GM12875 (cell line): ENCODE measurements around the gene RAMP3.

ENCODE experiments used
- H3K4me3 ChIP-seq: one replicate; pipeline ENCODE4 v1.5.1; 2011; ENCODE audit warnings: low read depth, low read length, control low read depth
- TF ChIP-seq, protein P1 (sequence below): IDR thresholded peaks from 2 replicates; pipeline ENCODE4 v1.5.1; 2011; ENCODE audit warnings: low read depth, mild to moderate bottlenecking, control low read depth, inconsistent platforms, low read length, moderate library complexity, borderline replicate concordance; ENCODE audit not compliant: insufficient read depth

RAMP3 gene

DNA sequence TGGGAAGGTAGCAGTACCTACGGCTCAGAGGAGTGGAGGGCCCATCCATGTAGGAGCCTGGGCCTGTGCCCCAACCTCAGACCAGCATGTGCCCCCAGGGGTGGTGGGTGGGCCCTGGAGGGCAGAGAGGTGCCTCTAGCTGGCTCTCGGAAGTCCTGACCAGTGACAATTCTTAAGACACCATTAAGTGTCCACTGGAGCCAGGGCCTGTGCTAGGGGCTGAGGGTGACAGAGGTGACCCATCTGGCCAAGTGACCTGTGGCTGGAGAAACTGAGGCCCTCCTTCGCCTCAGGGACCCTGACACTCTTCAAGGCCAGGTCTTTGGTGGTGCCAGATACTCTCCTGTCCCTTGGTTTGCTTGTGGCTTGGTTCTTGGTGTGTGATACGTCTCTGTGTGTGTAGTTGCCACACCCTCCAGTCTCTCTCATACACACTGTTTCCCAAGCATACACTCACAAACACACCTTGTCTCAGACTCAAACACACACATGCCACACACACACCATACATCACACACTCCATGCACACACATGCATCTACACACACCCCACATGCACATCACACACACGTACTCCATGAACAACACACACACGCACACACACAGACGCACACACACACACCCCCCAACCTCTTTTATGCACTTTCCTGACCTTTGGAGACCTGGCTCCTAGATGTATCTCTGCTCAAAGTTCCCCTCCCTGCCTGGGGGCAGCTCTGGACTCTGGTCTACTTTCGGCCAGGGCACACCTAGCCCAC is 897 bp upstream of the RAMP3 start:
- TF ChIP-seq, protein P1, sequence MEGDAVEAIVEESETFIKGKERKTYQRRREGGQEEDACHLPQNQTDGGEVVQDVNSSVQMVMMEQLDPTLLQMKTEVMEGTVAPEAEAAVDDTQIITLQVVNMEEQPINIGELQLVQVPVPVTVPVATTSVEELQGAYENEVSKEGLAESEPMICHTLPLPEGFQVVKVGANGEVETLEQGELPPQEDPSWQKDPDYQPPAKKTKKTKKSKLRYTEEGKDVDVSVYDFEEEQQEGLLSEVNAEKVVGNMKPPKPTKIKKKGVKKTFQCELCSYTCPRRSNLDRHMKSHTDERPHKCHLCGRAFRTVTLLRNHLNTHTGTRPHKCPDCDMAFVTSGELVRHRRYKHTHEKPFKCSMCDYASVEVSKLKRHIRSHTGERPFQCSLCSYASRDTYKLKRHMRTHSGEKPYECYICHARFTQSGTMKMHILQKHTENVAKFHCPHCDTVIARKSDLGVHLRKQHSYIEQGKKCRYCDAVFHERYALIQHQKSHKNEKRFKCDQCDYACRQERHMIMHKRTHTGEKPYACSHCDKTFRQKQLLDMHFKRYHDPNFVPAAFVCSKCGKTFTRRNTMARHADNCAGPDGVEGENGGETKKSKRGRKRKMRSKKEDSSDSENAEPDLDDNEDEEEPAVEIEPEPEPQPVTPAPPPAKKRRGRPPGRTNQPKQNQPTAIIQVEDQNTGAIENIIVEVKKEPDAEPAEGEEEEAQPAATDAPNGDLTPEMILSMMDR, result no peak

DNA sequence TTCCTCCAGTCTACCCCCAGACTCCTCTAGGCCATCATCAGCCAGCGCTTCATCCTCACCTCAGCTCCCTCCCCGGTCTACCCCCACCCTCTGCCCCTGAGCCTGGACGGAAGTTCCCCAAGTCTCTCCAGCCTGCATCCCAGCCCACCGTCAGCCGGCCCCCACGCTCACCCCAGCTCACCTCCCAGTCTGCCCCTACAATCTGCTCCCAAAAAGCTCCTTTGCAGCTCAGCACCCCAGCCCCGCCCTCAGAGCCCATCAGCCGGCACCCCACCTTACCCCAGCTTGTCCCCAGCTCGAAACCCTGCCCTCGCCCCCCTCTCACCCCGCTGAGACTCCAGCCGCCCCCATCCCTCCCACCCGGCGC is 322 bp upstream of the RAMP3 start:
- TF ChIP-seq, protein P1, result no peak
- H3K4me3 ChIP-seq, result peak overlapping the region; percentile 16

More for the DNA sequence above, 897 bp upstream of the RAMP3 start:
- H3K4me3 ChIP-seq, result no peak overlapping the region

DNA sequence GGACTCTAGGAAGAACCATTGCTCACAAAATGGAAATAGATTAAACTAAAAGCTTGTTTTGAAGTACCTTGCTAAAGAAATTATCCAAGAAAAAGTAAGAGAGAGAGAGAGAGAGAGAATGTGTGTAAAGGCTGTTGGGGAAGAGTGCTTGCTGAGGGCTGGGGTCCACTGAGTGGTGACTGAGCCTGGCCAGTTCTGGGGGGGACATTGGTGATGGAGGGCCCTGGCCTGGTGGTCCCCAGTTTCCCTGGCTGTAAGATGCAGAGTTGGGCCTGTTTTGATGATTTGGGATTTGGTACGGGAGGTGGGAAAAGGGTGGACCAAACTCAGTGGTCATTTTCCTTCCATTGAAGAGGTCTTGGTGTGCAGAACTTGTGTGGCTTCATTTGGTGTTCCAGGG is 880 bp downstream of the RAMP3 start:
- TF ChIP-seq, protein P1, result no peak
- H3K4me3 ChIP-seq, result no peak overlapping the region

DNA sequence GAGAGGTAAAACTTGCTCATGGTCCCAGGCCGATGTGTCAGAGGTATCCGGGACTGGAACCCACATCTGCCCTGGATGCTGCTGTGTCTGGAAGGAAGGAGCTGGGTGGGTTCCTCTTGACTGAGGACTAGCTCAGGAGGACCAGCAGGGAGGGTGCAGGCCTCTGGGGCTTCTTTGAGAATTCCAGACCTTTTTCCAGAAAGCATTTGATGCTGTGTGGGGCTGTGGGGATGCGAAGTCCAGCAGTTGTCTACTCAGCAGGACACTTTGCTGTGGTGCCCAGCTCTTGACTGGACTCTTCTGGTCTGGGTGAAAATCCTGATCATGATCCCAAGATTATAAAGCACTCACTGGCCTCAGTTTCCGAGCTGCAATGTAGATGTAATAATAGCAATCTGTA is 1.7 kb downstream of the RAMP3 start:
- H3K4me3 ChIP-seq, result no peak overlapping the region
- TF ChIP-seq, protein P1, result no peak

DNA sequence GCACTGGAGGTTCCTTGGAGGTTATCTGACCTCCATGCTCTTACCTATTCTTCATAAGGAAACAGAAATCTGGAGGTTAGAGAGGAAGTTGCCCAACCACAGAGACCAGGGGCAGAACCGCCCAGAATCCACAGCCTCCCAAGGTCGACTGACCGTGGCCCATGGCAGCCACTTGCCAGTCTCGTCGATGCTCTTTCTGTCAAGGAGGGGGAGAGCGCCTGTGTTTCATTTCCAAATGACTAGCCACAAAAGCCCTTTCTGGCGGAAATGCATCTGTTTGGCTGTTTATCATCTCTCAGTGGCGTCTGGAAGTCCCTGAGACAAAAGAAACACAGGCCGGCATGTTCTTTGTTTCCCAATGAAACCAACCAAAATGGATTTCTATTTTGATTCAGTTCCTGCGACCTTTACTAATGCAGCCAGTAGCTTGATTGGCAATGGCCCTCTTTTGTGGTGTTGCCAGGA is 2.9 kb downstream of the RAMP3 start:
- TF ChIP-seq, protein P1, result no peak
- H3K4me3 ChIP-seq, result no peak overlapping the region

DNA sequence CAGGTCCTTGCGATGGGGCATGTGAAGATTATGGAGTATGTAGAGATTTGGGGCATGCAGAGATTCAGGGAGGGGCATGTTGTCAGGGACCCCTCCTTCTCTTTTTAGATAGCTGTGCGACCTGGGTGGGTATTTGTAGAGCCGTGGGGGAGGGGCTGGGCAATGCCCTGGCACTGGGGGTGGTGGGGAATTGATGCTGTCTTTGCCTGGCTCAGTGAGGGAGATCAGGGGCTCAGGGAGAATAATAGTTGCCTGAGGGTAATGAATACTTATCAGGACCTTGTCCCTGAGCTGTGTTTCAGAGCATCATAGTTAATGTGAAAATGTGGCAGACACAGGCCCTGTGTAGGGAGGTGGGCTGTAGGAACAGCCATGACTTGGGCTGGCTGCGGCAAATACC is 3.5 kb downstream of the RAMP3 start:
- TF ChIP-seq, protein P1, result no peak

DNA sequence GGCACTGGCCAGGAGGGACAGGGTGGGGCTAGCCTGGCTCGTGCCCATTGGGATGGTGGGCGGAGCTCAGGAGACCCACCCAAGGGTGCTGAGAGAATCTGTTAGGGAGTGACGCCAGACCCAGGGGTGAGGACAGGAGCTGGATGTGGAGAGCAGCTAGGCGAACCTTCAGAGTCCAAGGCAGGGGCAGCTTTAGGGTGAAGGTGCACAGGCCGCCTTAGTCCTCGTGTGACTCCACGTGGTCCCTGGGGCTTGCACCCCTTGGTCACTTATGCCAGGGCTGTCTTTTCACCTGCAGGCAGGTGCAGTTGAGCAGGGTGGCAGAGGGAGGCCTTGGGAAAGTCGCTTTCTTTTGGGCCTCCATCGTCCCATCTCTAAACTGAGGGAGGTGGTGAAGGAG is 4.3 kb downstream of the RAMP3 start:
- H3K4me3 ChIP-seq, result no peak overlapping the region
- TF ChIP-seq, protein P1, result no peak

More for the DNA sequence above, 3.5 kb downstream of the RAMP3 start:
- H3K4me3 ChIP-seq, result no peak overlapping the region
